Measurements from ENCODE around the gene VSTM4.

GRCh38 chr10:49009199-49009979 lies 105.9 kb downstream of the VSTM4 start:
- no peak for TF ChIP-seq SPI1 (IDR thresholded peaks at IDR 0.05; ENCODE audit: low read depth, low read length)
- no peak for TF ChIP-seq POLR2A (IDR thresholded peaks at IDR 0.05; ENCODE audit: low read depth, low read length)
- no peak for TF ChIP-seq POLR2AphosphoS5 (IDR thresholded peaks at IDR 0.05; ENCODE audit: low read depth, low read length)
- TF ChIP-seq TAF1 (IDR thresholded peaks at IDR 0.05; ENCODE audit: low read depth, low read length): no peak
- TF ChIP-seq PAX5 (IDR thresholded peaks at IDR 0.05; ENCODE audit: insufficient read depth, low read length, severe bottlenecking): no peak
